GM12878 (cell line): ENCODE measurements around the gene GPRC5B. TPM values are rescaled to one million over a fixed set of nuclear protein-coding genes. Genes with fewer than 3 reads are reported as not detected.

Source experiments
- ATAC-seq: fragments of 200-7000 bp; cut with Tn5 transposase; 3 replicates; pipeline ENCODE4 v1.9.1; 2020; ENCODE audit warnings: mild to moderate bottlenecking, moderate library complexity
- BruUV-seq: library from RNA; stranded (reverse); fragments of 400-500 nt; replicated peaks from 2 replicates; lab custom pipeline; 2021; lab: Mats Ljungman, UMichigan
- CTCF ChIA-PET: fragments of 300-600 bp; sonication (Branson Sonifier 250); formaldehyde crosslinking; extraction: SDS; loops from one replicate; lab custom pipeline; 2021; ENCODE audit warnings: inconsistent platforms; lab: Yijun Ruan, JAX
- POLR2A ChIA-PET: fragments of 350-600 bp; formaldehyde crosslinking; extraction: SDS; loops from one replicate; lab custom pipeline; 2021; ENCODE audit warnings: inconsistent platforms; lab: Charles Lee
- RAD21 ChIA-PET: fragments of 300-600 bp; sonication (Branson Sonifier 250); formaldehyde crosslinking; loops from one replicate; lab custom pipeline; 2023; ENCODE audit warnings: antibody characterized with exemption; ENCODE audit not compliant: unreplicated experiment; lab: Charles Lee
- SMC1A ChIA-PET: fragments of 300-600 bp; sonication (Branson Sonifier 250); formaldehyde crosslinking; loops from one replicate; lab custom pipeline; 2023; ENCODE audit not compliant: unreplicated experiment, uncharacterized antibody; lab: Charles Lee
- DNase-seq: peaks from one replicate; pipeline ENCODE4 v3.0.0-alpha.2; 2011; ENCODE audit warnings: low read depth, low spot score
- FAIRE-seq: peaks from 3 replicates; lab custom pipeline; 2011; peaks lifted over from hg19 to GRCh38; lab: Jason Lieb, UNC
- H2AFZ ChIP-seq: 2 replicates; pipeline ENCODE4 v1.6.0; 2011; ENCODE audit warnings: low read depth, low read length, control low read depth; ENCODE audit not compliant: control insufficient read depth
- H3K27ac ChIP-seq: 2 replicates; pipeline ENCODE4 v1.5.1; 2011; ENCODE audit warnings: control low read depth; ENCODE audit not compliant: control insufficient read depth, insufficient read depth
- H3K27me3 ChIP-seq, 2 experiments: replicated peaks in 1 of 2; 2 replicates each; pipeline versions ENCODE4 v1.6.0 to v1.6.1; 2011; ENCODE audit warnings: low read length in 1 of 2; ENCODE audit not compliant: control insufficient read depth in 2 of 2, insufficient read depth in 2 of 2
- H3K36me3 ChIP-seq, 2 experiments: 2 replicates each; pipeline ENCODE4 v1.5.1; 2011; ENCODE audit warnings: low read length in 1 of 2; ENCODE audit not compliant: control insufficient read depth in 2 of 2, insufficient read depth in 2 of 2
- H3K4me1 ChIP-seq: 2 replicates; pipeline ENCODE4 v1.6.1; 2011; ENCODE audit warnings: mild to moderate bottlenecking, low read length, moderate library complexity, mixed read lengths; ENCODE audit not compliant: control insufficient read depth, insufficient read depth
- H3K4me2 ChIP-seq: 2 replicates; pipeline ENCODE4 v1.6.0; 2011; ENCODE audit warnings: control low read depth; ENCODE audit not compliant: control insufficient read depth, insufficient read depth
- H3K4me3 ChIP-seq: fragments of 200-600 bp; sonication (generic); 2 replicates; pipeline ENCODE4 v1.5.1; 2016
- H3K79me2 ChIP-seq: 2 replicates; pipeline ENCODE4 v1.6.0; 2011; ENCODE audit warnings: low read length; ENCODE audit not compliant: control insufficient read depth, insufficient read depth
- H3K9ac ChIP-seq: 2 replicates; pipeline ENCODE4 v1.8.0; 2011; ENCODE audit warnings: low read length, control low read depth, mixed read lengths; ENCODE audit not compliant: control insufficient read depth, insufficient read depth
- H3K9me3 ChIP-seq: replicated peaks from 3 replicates; pipeline ENCODE4 v1.5.1; 2011; ENCODE audit warnings: mild to moderate bottlenecking, low read length; ENCODE audit not compliant: control insufficient read depth, insufficient read depth
- H4K20me1 ChIP-seq: 2 replicates; pipeline ENCODE4 v1.6.0; 2011; ENCODE audit not compliant: control insufficient read depth, insufficient read depth
- ATF7 ChIP-seq: fragments of 450-650 bp; IDR thresholded peaks from 2 replicates; pipeline ENCODE4 v1.6.1; 2016; ENCODE audit warnings: low read depth, mild to moderate bottlenecking
- CHD1 ChIP-seq: IDR thresholded peaks from 2 replicates; pipeline ENCODE4 v1.6.1; 2012; ENCODE audit warnings: low read depth, low read length, improper control_type of control experiment
- CTCF ChIP-seq, 3 experiments: IDR thresholded peaks in 2 of 3; conservative IDR thresholded peaks in 1 of 3; 2 replicates each; pipeline ENCODE4 v1.5.1; 2011; ENCODE audit warnings: low read depth in 3 of 3, low read length in 3 of 3, mild to moderate bottlenecking in 3 of 3, control low read depth in 2 of 3, moderate library complexity in 2 of 3, inconsistent platforms in 1 of 3, mixed read lengths in 1 of 3; ENCODE audit not compliant: control insufficient read depth in 2 of 3, insufficient read depth in 1 of 3; ENCODE audit errors: extremely low read depth in 1 of 3
- ESRRA ChIP-seq: IDR thresholded peaks from 2 replicates; pipeline ENCODE4 v1.6.1; 2012; ENCODE audit warnings: mild to moderate bottlenecking, low read length, improper control_type of control experiment
- KLF5 ChIP-seq: fragments of 450-650 bp; IDR thresholded peaks from 2 replicates; pipeline ENCODE4 v1.6.1; 2014; ENCODE audit warnings: mild to moderate bottlenecking; ENCODE audit not compliant: partially characterized antibody
- MEF2B ChIP-seq: fragments of 450-650 bp; IDR thresholded peaks from 2 replicates; pipeline ENCODE4 v1.6.1; 2018; ENCODE audit warnings: mild to moderate bottlenecking, moderate library complexity; ENCODE audit not compliant: partially characterized antibody, poor library complexity, severe bottlenecking
- NFYB ChIP-seq: IDR thresholded peaks from 2 replicates; pipeline ENCODE4 v1.6.1; 2011; ENCODE audit warnings: low read depth, mild to moderate bottlenecking, low read length, improper control_type of control experiment, moderate library complexity; ENCODE audit not compliant: insufficient read depth
- PKNOX1 ChIP-seq: fragments of 450-650 bp; IDR thresholded peaks from 2 replicates; pipeline ENCODE4 v1.6.1; 2016; ENCODE audit warnings: mild to moderate bottlenecking
- RBBP5 ChIP-seq: fragments of 200-600 bp; sonication (generic); conservative IDR thresholded peaks from 2 replicates; pipeline ENCODE4 v1.6.1; 2016
- SIX5 ChIP-seq: IDR thresholded peaks from 2 replicates; pipeline ENCODE4 v1.6.1; 2011; ENCODE audit warnings: mild to moderate bottlenecking, low read depth, low read length, moderate library complexity; ENCODE audit not compliant: severe bottlenecking
- ZNF207 ChIP-seq: fragments of 450-650 bp; IDR thresholded peaks from 2 replicates; pipeline ENCODE4 v1.6.1; 2014; ENCODE audit warnings: antibody characterized with exemption, mild to moderate bottlenecking, borderline replicate concordance
- WGBS: methylation state at CpG from one replicate; pipeline ENCODE4 v1.1.6; 2016; ENCODE audit warnings: low lambda C conversion rate; ENCODE audit not compliant: insufficient replicate concordance, insufficient coverage; ENCODE audit errors: missing lambda C conversion rate; 5-methylcytosine and 5-hydroxymethylcytosine counted together
- in situ Hi-C: fragments of 300-500 bp; cut with MboI; formaldehyde crosslinking; loops from 9 replicates; pipeline ENCODE4 v1.14.3; 2018; ENCODE audit warnings: mixed read lengths
- intact Hi-C: fragments of 100-400 bp; cut with micrococcal nuclease; formaldehyde crosslinking; loops from one replicate; pipeline ENCODE4 v1.14.2; 2022; ENCODE audit not compliant: unreplicated experiment
- polyA plus RNA-seq, 11 experiments: library from polyadenylated mRNA; depleted of rRNA in 4 of 11; unstranded in 6 of 11; stranded (reverse) in 5 of 11; fragments of >200 nt; fragmentation: Nextera tagmentation in 4 of 11; fragmentation: Illumina TruSeq in 1 of 11; extraction: Ambion mirVana in 4 of 11; extraction: Trizol in 1 of 11; gene quantifications; 1 replicate in 1 of 11; 2 replicates in 10 of 11; pipeline versions ENCODE4 v1.2.1 to v1.2.3, GENCODE V29; 2011 to 2016; ENCODE audit warnings: inconsistent platforms in 2 of 11, missing spikeins in 2 of 11, low read depth in 1 of 11
- total RNA-seq, 4 experiments: library from RNA; depleted of rRNA in 3 of 4; stranded (reverse); fragments of >200 nt in 3 of 4; fragmentation: Illumina TruSeq in 1 of 4; extraction: Trizol in 1 of 4; gene quantifications; 2 replicates each; pipeline versions ENCODE4 v1.2.1 to v1.2.3, GENCODE V29; 2013 to 2021

The GPRC5B gene
- total and polyA plus RNA-seq, 10 of the 15 experiments (the other 5 are each of a cell fraction or from before 2014, with no cell fraction given): 0.01 to 0.42 (median 0.15) TPM; not detected in 2

GRCh38 chr16:19840524-19841110 is 44.0 kb downstream of the GPRC5B start:
- Histone ChIP-seq H3K27ac (no peak overlapping the region), H3K4me1 (no peaks in the 10 kb centered on the region), H3K4me2 (no peak overlapping the region), H3K79me2 (no peaks in the 10 kb centered on the region), H3K36me3 (no peaks in the 10 kb centered on the region), H3K27me3 (no peaks in the 10 kb centered on the region), H2AFZ (no peak overlapping the region), H3K4me3 (no peak overlapping the region), H3K9me3 (no peaks in the 10 kb centered on the region), H3K9ac (no peak overlapping the region), H4K20me1 (no peaks in the 10 kb centered on the region)
- in situ Hi-C loops (no loop called here), intact Hi-C loops (no loop called here)
- 21% methylated on average over 3 of the region's 3 CpGs for WGBS
- TF ChIP-seq ZNF207 (no peak), PKNOX1 (no peak), CHD1 (no peak), ESRRA (no peak), SIX5 (no peak), MEF2B (no peak), ATF7 (no peak), NFYB (no peak), CTCF (IDR thresholded peaks at IDR 0.05 in 2 of 3, conservative IDR thresholded peaks at IDR 0.05 in 1 of 3; ENCODE audit: control insufficient read depth in 2 of 3, extremely low read depth in 1 of 3, insufficient read depth in 1 of 3, low read depth in 3 of 3, low read length in 3 of 3) (no peak), RBBP5 (no peak), KLF5 (no peak)
- ATAC-seq: no peak
- ChIA-PET POLR2A (interaction anchor here (0.6 kb wide), 1 partner anchor 32 kb away, joined by 3 read pairs; no protein-coding TSS in a partner anchor), SMC1A (interaction anchor here (0.7 to 1.1 kb wide), 2 partner anchors 10 to 332 kb away, joined by 3 to 4 read pairs; no protein-coding TSS in a partner anchor), CTCF (interaction anchor here (1.1 kb wide), 1 partner anchor 9 kb away, joined by 4 read pairs; no protein-coding TSS in a partner anchor), RAD21 (no interaction called here)
- no peak for FAIRE-seq
- BruUV-seq: no TSS peak
- DNase-seq: no peak
